ENCODE measurements around the gene KCP.

Gene KCP

GRCh38 chr7:128826916-128827247, 83.6 kb downstream of the KCP start:
- H3K36me3 ChIP-seq (ENCODE audit: insufficient read depth, low read length) = no peaks in the 10 kb centered on the region
- H3K9ac ChIP-seq (ENCODE audit: insufficient read length) = no peak overlapping the region
- H3K9me3 ChIP-seq (ENCODE audit: low read depth, low read length) = no peaks in the 10 kb centered on the region
- no peak overlapping the region for H3K27ac ChIP-seq
- no peak for DNase-seq (ENCODE audit: low read depth, low spot score)
- H3K4me3 ChIP-seq = no peak overlapping the region
- TF ChIP-seq EZH2 (IDR thresholded peaks at IDR 0.05) = no peak
